H1 (cell line): ENCODE results near the gene ADTRP. TPM values are rescaled to one million over a fixed set of nuclear protein-coding genes. Genes with fewer than 3 reads are reported as not detected.

Experiments
- CTCF ChIA-PET: fragments of 300-600 bp; sonication (Branson Sonifier 250); formaldehyde crosslinking; loops from one replicate; lab custom pipeline; 2021; ENCODE audit not compliant: partially characterized antibody; lab: Charles Lee
- POLR2A ChIA-PET: fragments of 300-600 bp; sonication (Branson Sonifier 250); formaldehyde crosslinking; loops from one replicate; lab custom pipeline; 2021; ENCODE audit warnings: inconsistent platforms; ENCODE audit not compliant: partially characterized antibody; lab: Charles Lee
- DNase-seq, 2 experiments: peaks; one replicate each; pipeline versions ENCODE4 v3.0.0 to v3.0.0-alpha.2; 2010 to 2022; ENCODE audit warnings: low spot score in 2 of 2, low read depth in 1 of 2, mixed read lengths in 1 of 2
- FAIRE-seq: peaks from 2 replicates; lab custom pipeline; 2011; peaks lifted over from hg19 to GRCh38; lab: Jason Lieb, UNC
- H2AFZ ChIP-seq: 2 replicates; pipeline ENCODE4 v1.8.1; 2012; ENCODE audit warnings: low read length, inconsistent platforms
- H2AK5ac ChIP-seq: 2 replicates; pipeline ENCODE4 v1.6.1; 2013; ENCODE audit warnings: low read depth, low read length
- H2BK120ac ChIP-seq: replicated peaks from 2 replicates; pipeline ENCODE3; 2013; ENCODE audit warnings: low read depth, low read length, inconsistent platforms
- H2BK12ac ChIP-seq: 2 replicates; pipeline ENCODE4 v1.6.1; 2013; ENCODE audit warnings: low read depth, low read length
- H2BK15ac ChIP-seq: 2 replicates; pipeline ENCODE4 v1.6.1; 2013; ENCODE audit warnings: low read length
- H2BK20ac ChIP-seq: 2 replicates; pipeline ENCODE4 v1.6.1; 2013; ENCODE audit warnings: low read length
- H2BK5ac ChIP-seq: 2 replicates; pipeline ENCODE4 v1.6.1; 2013; ENCODE audit warnings: low read depth, low read length
- H3K14ac ChIP-seq: 2 replicates; pipeline ENCODE4 v1.6.1; 2013; ENCODE audit warnings: inconsistent platforms; ENCODE audit not compliant: insufficient read length
- H3K18ac ChIP-seq: 2 replicates; pipeline ENCODE4 v1.6.1; 2013; ENCODE audit warnings: low read length; ENCODE audit errors: extremely low read depth
- H3K23ac ChIP-seq: 2 replicates; pipeline ENCODE4 v1.6.1; 2013; ENCODE audit warnings: inconsistent platforms; ENCODE audit not compliant: insufficient read length
- H3K23me2 ChIP-seq: 2 replicates; pipeline ENCODE4 v1.6.1; 2013; ENCODE audit warnings: low read depth, low read length
- H3K27ac ChIP-seq: 2 replicates; pipeline ENCODE4 v1.6.1; 2011; ENCODE audit warnings: low read depth, low read length, inconsistent platforms
- H3K27me3 ChIP-seq, 4 experiments: replicated peaks in 1 of 4; 1 replicate in 1 of 4; 2 replicates in 3 of 4; pipeline versions ENCODE4 v1.6.1 to v1.8.1; 2011 to 2013; ENCODE audit warnings: low read length in 3 of 4, mild to moderate bottlenecking in 3 of 4, inconsistent platforms in 2 of 4, mixed read lengths in 2 of 4, moderate library complexity in 1 of 4; ENCODE audit not compliant: control insufficient read depth in 3 of 4, insufficient read depth in 3 of 4; ENCODE audit errors: extremely low read depth in 1 of 4
- H3K36me3 ChIP-seq, 4 experiments: 2 replicates each; pipeline versions ENCODE4 v1.6.1 to v1.8.1; 2011 to 2013; ENCODE audit warnings: mild to moderate bottlenecking in 4 of 4, low read length in 3 of 4, moderate library complexity in 2 of 4, control low read depth in 1 of 4, inconsistent platforms in 1 of 4; ENCODE audit not compliant: insufficient read depth in 4 of 4, control insufficient read depth in 2 of 4
- H3K4ac ChIP-seq: replicated peaks from 2 replicates; pipeline ENCODE3; 2013; ENCODE audit warnings: low read length, low read depth, mixed read lengths, inconsistent platforms; ENCODE audit not compliant: insufficient read length
- H3K4me1 ChIP-seq, 4 experiments: replicated peaks in 1 of 4; 1 replicate in 1 of 4; 2 replicates in 3 of 4; pipeline versions ENCODE4 v1.6.1 to v1.8.1; 2011 to 2013; ENCODE audit warnings: low read length in 3 of 4, inconsistent platforms in 2 of 4, mixed read lengths in 1 of 4; ENCODE audit not compliant: insufficient read depth in 4 of 4, control insufficient read depth in 3 of 4
- H3K4me2 ChIP-seq, 2 experiments: 2 replicates each; pipeline versions ENCODE4 v1.6.1 to v1.8.1; 2011 to 2013; ENCODE audit warnings: low read depth in 2 of 2, low read length in 2 of 2, control low read depth in 1 of 2, inconsistent platforms in 1 of 2, mild to moderate bottlenecking in 1 of 2; ENCODE audit not compliant: insufficient read depth in 1 of 2
- H3K4me3 ChIP-seq, 4 experiments: fragments of 200-600, 300-600 bp in 1 of 4; sonication (generic), shearing (Covaris generic), sonication (Bioruptor Twin) in 1 of 4; 2 replicates each; pipeline versions ENCODE4 v1.5.1 to v1.8.1; 2011 to 2016; ENCODE audit warnings: low read length in 4 of 4, low read depth in 3 of 4, control low read depth in 2 of 4, inconsistent platforms in 2 of 4, mild to moderate bottlenecking in 2 of 4, mixed read lengths in 1 of 4, moderate library complexity in 1 of 4; ENCODE audit not compliant: insufficient read depth in 2 of 4; ENCODE audit errors: extremely low read depth in 1 of 4
- H3K56ac ChIP-seq: replicated peaks from 2 replicates; pipeline ENCODE3; 2013; ENCODE audit warnings: low read depth, mild to moderate bottlenecking, mixed read lengths, low read length, inconsistent platforms; ENCODE audit not compliant: insufficient read length
- H3K79me1 ChIP-seq: 2 replicates; pipeline ENCODE4 v1.6.1; 2013; ENCODE audit warnings: low read depth, low read length, control low read depth
- H3K79me2 ChIP-seq, 2 experiments: 2 replicates each; pipeline versions ENCODE4 v1.6.1 to v1.8.1; 2012 to 2013; ENCODE audit warnings: low read length in 2 of 2, mild to moderate bottlenecking in 2 of 2, inconsistent platforms in 1 of 2; ENCODE audit not compliant: insufficient read depth in 2 of 2, control insufficient read depth in 1 of 2
- H3K9ac ChIP-seq, 4 experiments: replicated peaks in 1 of 4; 1 replicate in 1 of 4; 2 replicates in 3 of 4; pipeline versions ENCODE4 v1.6.1 to v1.8.1; 2011 to 2013; ENCODE audit warnings: low read depth in 3 of 4, low read length in 3 of 4, control low read depth in 2 of 4, mild to moderate bottlenecking in 2 of 4, moderate library complexity in 2 of 4, inconsistent platforms in 1 of 4; ENCODE audit errors: extremely low read depth in 1 of 4
- H3K9me3 ChIP-seq, 2 experiments: 2 replicates each; pipeline versions ENCODE4 v1.6.1 to v1.8.1; 2012 to 2013; ENCODE audit warnings: mild to moderate bottlenecking in 2 of 2, moderate library complexity in 2 of 2, control low read depth in 1 of 2, inconsistent platforms in 1 of 2, low read depth in 1 of 2, low read length in 1 of 2, mixed read lengths in 1 of 2; ENCODE audit not compliant: insufficient read depth in 2 of 2
- H4K20me1 ChIP-seq, 2 experiments: replicated peaks in 1 of 2; 2 replicates each; pipeline versions ENCODE3 to v1.8.1; 2011 to 2013; ENCODE audit warnings: inconsistent platforms in 2 of 2, low read length in 2 of 2, mild to moderate bottlenecking in 1 of 2; ENCODE audit not compliant: insufficient read depth in 2 of 2, control insufficient read depth in 1 of 2
- H4K5ac ChIP-seq: 2 replicates; pipeline ENCODE4 v1.6.1; 2013; ENCODE audit warnings: low read length, low read depth, mixed read lengths, inconsistent platforms; ENCODE audit not compliant: insufficient read length
- H4K8ac ChIP-seq: 2 replicates; pipeline ENCODE4 v1.8.0; 2013; ENCODE audit warnings: mild to moderate bottlenecking, moderate library complexity, low read length, inconsistent platforms; ENCODE audit not compliant: insufficient read depth; ENCODE audit errors: extremely low read depth
- H4K91ac ChIP-seq: replicated peaks from 2 replicates; pipeline ENCODE3; 2013; ENCODE audit warnings: low read length, mixed read lengths, inconsistent platforms; ENCODE audit not compliant: insufficient read length
- CHD2 ChIP-seq: IDR thresholded peaks from 2 replicates; pipeline ENCODE4 v1.6.1; 2012; ENCODE audit warnings: low read length, improper control_type of control experiment
- EZH2 ChIP-seq: fragments of 200-600 bp; sonication (generic); IDR thresholded peaks from 2 replicates; pipeline ENCODE4 v1.7.1; 2012; ENCODE audit warnings: low read depth, mild to moderate bottlenecking, moderate library complexity, low read length, inconsistent platforms; ENCODE audit not compliant: severe bottlenecking
- GABPA ChIP-seq: IDR thresholded peaks from 2 replicates; pipeline ENCODE4 v1.6.1; 2011; ENCODE audit warnings: mild to moderate bottlenecking, low read length, moderate library complexity, borderline replicate concordance; ENCODE audit not compliant: insufficient read depth
- MAFK ChIP-seq: IDR thresholded peaks from 2 replicates; pipeline ENCODE4 v1.6.1; 2012; ENCODE audit warnings: low read depth, mild to moderate bottlenecking, improper control_type of control experiment, low read length
- RAD21 ChIP-seq, 2 experiments: IDR thresholded peaks in 1 of 2; conservative IDR thresholded peaks in 1 of 2; 2 replicates each; pipeline ENCODE4 v1.6.1; 2011; ENCODE audit warnings: low read depth in 2 of 2, low read length in 2 of 2, improper control_type of control experiment in 1 of 2, inconsistent platforms in 1 of 2, mild to moderate bottlenecking in 1 of 2, moderate library complexity in 1 of 2
- RNF2 ChIP-seq: fragments of 200-900, 300-1000 bp; sonication (generic); IDR thresholded peaks from 2 replicates; pipeline ENCODE4 v1.7.1; 2016; ENCODE audit warnings: borderline replicate concordance, low read depth, mild to moderate bottlenecking, antibody characterized with exemption, low read length; ENCODE audit not compliant: poor library complexity, severe bottlenecking; ENCODE audit errors: missing control alignments
- SP2 ChIP-seq: IDR thresholded peaks from 2 replicates; pipeline ENCODE4 v1.6.1; 2012; ENCODE audit warnings: mild to moderate bottlenecking, low read length, inconsistent platforms
- WGBS, 2 experiments: shearing (Covaris generic) in 1 of 2; methylation state at CpG; one replicate each; pipeline versions ENCODE4 v1.1.6 to v1.1.7; 2013 to 2015; ENCODE audit warnings: low lambda C conversion rate in 2 of 2, mixed read lengths in 2 of 2, inconsistent platforms in 1 of 2, low coverage in 1 of 2, missing lambda C conversion rate in 1 of 2; ENCODE audit not compliant: insufficient replicate concordance in 2 of 2, insufficient coverage in 1 of 2, insufficient read length in 1 of 2; ENCODE audit errors: extremely low coverage in 1 of 2, missing lambda C conversion rate in 1 of 2; 5-methylcytosine and 5-hydroxymethylcytosine counted together
- polyA plus RNA-seq, 7 experiments: library from polyadenylated mRNA; depleted of rRNA in 3 of 7; stranded (reverse) in 5 of 7; unstranded in 2 of 7; fragments of >200 nt in 5 of 7; fragments of 200-250 nt in 2 of 7; gene quantifications; 1 replicate in 5 of 7; 2 replicates in 1 of 7; 4 replicates in 1 of 7; pipeline versions ENCODE4 v1.2.1 to v1.2.3, GENCODE V29; 2011 to 2013; ENCODE audit warnings: missing spikeins in 2 of 7, mixed read lengths in 2 of 7
- total RNA-seq: library from RNA; stranded (reverse); fragmentation: NEBNext Ultra II Directional; extraction: Animal tissue kit (Norgen Biotek cat#: 25700); gene quantifications from 2 replicates; pipeline ENCODE4 v1.2.1, GENCODE V29; 2021
- TF ChIP-seq, protein P1 (sequence below), 3 experiments: IDR thresholded peaks; 1 replicate in 2 of 3; 2 replicates in 1 of 3; pipeline versions ENCODE4 v1.5.1 to v1.6.1; 2011; ENCODE audit warnings: low read length in 3 of 3, mild to moderate bottlenecking in 3 of 3, inconsistent platforms in 2 of 3, low read depth in 1 of 3, moderate library complexity in 1 of 3; ENCODE audit not compliant: insufficient read depth in 1 of 3; ENCODE audit errors: control extremely low read depth in 1 of 3

Gene ADTRP
- total and polyA plus RNA-seq, 2 of the 8 experiments (the other 6 are each of a cell fraction or from before 2014, with no cell fraction given) = 0.08 to 0.45 TPM

DNA sequence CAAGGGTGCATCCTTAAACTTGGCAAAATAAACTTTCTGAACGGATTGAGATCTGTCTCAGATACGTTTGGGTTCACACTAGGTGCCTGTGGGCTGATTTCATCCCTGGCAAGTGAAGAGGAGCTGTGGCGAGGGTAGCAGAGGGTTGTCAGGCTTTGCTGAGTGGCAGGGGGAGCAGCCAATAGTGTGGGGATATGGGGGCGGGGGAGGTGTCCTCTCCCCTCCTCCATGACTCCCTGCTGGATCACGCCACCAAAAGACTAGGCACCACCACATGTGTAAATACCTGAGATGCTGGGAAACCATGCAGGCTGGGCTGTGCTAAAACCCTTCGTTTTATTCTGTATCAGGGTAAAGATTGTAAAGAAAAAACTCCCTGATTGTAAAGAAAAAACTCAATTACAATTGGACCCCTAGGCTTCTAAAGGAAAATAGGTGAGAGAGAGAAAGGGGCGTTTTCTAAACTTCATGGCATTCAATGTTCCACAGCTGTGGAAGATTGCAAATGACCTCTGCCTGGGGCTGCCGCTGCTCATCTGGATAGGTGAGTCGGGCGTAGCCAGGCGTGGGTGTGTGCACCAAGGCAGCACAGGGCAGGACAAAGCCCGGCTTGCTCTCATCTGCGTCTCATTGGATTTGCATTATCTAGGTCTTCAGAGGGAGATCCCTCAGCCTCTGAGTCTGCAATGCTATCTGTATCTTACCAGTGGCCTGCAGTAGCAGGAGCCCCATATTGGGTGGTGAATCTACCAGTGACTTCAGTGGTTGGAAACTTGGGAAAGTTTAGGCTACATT is 26.9 kb upstream of the ADTRP start:
- Histone ChIP-seq H3K56ac (no peak overlapping the region), H3K36me3 (no peaks in the 10 kb centered on the region), H3K18ac (peak overlapping the region; percentile 79), H3K79me1 (no peaks in the 10 kb centered on the region), H2BK12ac (no peak overlapping the region), H2BK120ac (peak overlapping the region; percentile 74), H3K23ac (no peak overlapping the region), H2AK5ac (no peak overlapping the region), H3K9me3 (no peaks in the 10 kb centered on the region), H2BK20ac (0 out of 2 replicates have a peak overlapping the region, but pooled peaks have one; percentile 9), H3K27ac (no peak overlapping the region), H2BK5ac (no peak overlapping the region), H3K4me2 (peak overlapping the region in 1 of 2 experiments; percentile 28; a peak in 1 of 4 replicates), H3K14ac (no peak overlapping the region), H4K20me1 (no peaks in the 10 kb centered on the region), H2AFZ (peak overlapping the region; percentile 24; the same call in 1 of the 2 replicates), H4K8ac (no peak overlapping the region; the same call in 1 of the 2 replicates), H3K79me2 (no peaks in the 10 kb centered on the region), H3K23me2 (no peaks in the 10 kb centered on the region), H3K4me1 (peaks cover 0 to 11% (median 6%) of the 10 kb centered on the region in 4 experiments; a peak in 5 of 7 replicates), H3K9ac (no peak overlapping the region), H4K5ac (peak overlapping the region; percentile 40), H3K4ac (no peak overlapping the region), H3K27me3 (no peaks in the 10 kb centered on the region), H3K4me3 (no peak overlapping the region), H2BK15ac (no peak overlapping the region), H4K91ac (peak overlapping the region; percentile 5)
- WGBS, 2 experiments = 72% methylated on average over 13 of the region's 13 CpGs; no CpG with 5 or more reads in 1 of the 2 experiments
- FAIRE-seq = no peak
- CTCF ChIA-PET = interaction anchor here (0.7 kb wide), 1 partner anchor 108 kb away, joined by 3 read pairs; no protein-coding TSS in a partner anchor
- POLR2A ChIA-PET = interaction anchor here (1.6 kb wide), 1 partner anchor 10 kb away, joined by 4 read pairs; no protein-coding TSS in a partner anchor
- peak; percentile 43 to 65 for DNase-seq
- TF ChIP-seq GABPA (no peak), RNF2 (no peak), CHD2 (peak; percentile 75), MAFK (no peak), SP2 (peak; percentile 43), RAD21 (IDR thresholded peaks at IDR 0.05 in 1 of 2, conservative IDR thresholded peaks at IDR 0.05 in 1 of 2; ENCODE audit: low read depth in 2 of 2, low read length in 2 of 2) (no peak), EZH2 (no peak)
- TF ChIP-seq, protein P1, sequence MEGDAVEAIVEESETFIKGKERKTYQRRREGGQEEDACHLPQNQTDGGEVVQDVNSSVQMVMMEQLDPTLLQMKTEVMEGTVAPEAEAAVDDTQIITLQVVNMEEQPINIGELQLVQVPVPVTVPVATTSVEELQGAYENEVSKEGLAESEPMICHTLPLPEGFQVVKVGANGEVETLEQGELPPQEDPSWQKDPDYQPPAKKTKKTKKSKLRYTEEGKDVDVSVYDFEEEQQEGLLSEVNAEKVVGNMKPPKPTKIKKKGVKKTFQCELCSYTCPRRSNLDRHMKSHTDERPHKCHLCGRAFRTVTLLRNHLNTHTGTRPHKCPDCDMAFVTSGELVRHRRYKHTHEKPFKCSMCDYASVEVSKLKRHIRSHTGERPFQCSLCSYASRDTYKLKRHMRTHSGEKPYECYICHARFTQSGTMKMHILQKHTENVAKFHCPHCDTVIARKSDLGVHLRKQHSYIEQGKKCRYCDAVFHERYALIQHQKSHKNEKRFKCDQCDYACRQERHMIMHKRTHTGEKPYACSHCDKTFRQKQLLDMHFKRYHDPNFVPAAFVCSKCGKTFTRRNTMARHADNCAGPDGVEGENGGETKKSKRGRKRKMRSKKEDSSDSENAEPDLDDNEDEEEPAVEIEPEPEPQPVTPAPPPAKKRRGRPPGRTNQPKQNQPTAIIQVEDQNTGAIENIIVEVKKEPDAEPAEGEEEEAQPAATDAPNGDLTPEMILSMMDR (IDR thresholded peaks at IDR 0.05; ENCODE audit: control extremely low read depth in 1 of 3, insufficient read depth in 1 of 3, low read depth in 1 of 3, low read length in 3 of 3) = no peak
